C4-2B (cell line): ENCODE results near the gene FUOM.

Experiments
- ZFX ChIP-seq: fragments of 450-650 bp; IDR thresholded peaks from 2 replicates; pipeline ENCODE4 v1.6.1; 2017
- TF ChIP-seq, protein P1 (sequence below): fragments of 450-650 bp; conservative IDR thresholded peaks from 2 replicates; pipeline ENCODE4 v1.5.1; 2017; ENCODE audit warnings: mild to moderate bottlenecking

DNA sequence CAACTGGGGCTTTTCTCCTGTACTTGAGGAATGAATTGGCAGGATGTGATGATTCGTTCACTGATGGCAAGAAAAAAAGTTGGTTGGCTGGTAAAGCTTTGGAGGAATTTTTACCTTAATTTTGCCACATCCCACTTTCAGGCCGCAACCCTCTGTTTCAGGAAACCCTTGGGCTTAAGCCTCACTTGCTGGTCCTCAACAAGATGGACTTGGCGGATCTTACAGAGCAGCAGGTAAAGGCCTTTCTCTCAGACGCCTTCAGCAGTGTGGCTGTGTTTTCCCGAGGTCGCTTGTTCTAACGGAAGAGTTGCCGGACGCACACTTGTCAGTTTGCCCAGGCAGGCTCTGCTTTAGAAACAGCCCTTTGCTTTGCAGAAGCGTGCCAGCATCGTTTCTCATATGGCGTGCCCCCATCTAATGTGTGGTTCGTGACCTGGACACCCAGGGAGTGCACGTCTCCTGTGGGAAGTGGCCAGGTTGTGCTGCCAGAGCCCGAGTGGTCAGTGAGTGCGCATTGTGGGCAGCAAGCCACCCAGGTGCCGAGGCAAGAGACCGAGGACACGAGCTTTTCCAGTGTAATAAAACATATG is 38.3 kb upstream of the FUOM start:
- TF ChIP-seq, protein P1, sequence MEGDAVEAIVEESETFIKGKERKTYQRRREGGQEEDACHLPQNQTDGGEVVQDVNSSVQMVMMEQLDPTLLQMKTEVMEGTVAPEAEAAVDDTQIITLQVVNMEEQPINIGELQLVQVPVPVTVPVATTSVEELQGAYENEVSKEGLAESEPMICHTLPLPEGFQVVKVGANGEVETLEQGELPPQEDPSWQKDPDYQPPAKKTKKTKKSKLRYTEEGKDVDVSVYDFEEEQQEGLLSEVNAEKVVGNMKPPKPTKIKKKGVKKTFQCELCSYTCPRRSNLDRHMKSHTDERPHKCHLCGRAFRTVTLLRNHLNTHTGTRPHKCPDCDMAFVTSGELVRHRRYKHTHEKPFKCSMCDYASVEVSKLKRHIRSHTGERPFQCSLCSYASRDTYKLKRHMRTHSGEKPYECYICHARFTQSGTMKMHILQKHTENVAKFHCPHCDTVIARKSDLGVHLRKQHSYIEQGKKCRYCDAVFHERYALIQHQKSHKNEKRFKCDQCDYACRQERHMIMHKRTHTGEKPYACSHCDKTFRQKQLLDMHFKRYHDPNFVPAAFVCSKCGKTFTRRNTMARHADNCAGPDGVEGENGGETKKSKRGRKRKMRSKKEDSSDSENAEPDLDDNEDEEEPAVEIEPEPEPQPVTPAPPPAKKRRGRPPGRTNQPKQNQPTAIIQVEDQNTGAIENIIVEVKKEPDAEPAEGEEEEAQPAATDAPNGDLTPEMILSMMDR, result no peak
- no peak for TF ChIP-seq ZFX
